HG03060 (cell line): Measurements from ENCODE around the gene RNF145.
"Not testable (repeated sequence)": the region's sequence is repeated elsewhere in the genome, so short reads cannot be mapped to it uniquely, and the experiment has no call there.

Source experiments
- ATAC-seq: cut with Tn5 transposase; IDR thresholded peaks from one replicate; pipeline ENCODE4 v1.9.1; 2021; ENCODE audit warnings: low read depth, moderate number of reproducible peaks; ENCODE audit not compliant: unreplicated experiment

RNF145 gene

DNA sequence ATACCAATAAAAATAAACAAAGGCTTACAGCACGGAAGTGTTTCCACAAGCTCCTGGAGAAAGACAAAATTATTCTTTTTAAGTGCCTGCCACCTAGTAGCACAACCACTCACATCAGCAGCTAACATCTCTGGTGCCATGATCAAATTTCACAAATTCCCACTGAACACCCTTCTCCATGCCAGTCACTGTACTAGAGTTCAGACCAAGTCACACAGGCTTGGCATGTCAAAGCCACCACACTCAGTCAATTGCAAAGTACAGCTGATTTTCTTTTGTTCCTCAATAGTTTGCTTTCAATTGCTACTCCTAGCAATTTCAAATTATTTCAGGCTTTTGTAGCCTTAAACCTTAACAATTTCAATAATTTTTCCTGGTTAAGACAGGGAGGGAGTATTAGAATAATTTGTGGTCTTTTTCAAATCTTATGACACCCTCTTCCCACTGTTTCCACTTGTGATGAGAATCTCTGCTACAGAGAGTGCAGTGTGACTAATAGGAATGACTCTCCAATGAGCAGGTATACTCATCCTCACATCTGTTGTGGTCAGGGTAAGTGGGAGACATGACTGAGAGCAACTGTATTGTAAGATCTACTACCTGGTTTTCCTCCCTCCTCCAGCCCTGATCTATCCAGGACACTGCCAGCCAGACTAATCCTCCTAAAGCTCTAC is 46.2 kb downstream of the RNF145 start:
- ATAC-seq, result no peak

GRCh38 chr5:159161361-159162214 is 47.8 kb downstream of the RNF145 start:
- no peak for ATAC-seq

DNA sequence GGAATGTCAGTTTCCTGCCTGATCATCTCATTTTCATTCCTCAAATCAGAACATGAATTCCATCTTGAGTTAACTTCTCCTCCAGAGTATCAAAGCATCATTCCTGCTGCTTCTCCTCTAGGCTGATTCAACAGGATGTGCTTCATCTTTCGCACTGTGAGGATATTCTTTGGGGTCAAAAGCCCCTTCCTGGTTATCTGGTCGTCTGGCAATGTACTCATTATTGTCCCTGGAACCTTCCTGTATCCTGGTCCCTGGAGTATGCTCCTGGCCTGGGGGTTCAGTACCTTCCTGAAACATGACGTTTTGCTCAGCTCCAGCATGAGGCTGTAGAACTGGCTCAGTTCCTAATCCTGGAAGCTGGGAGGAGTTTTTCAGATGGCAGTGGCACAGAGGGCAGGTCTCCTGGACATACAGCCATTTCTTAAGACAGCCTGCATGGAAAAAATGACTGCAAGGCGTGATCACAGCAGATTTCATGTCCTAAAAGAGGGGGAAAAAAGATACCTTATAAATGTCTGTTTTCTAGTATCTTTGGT is 50.7 kb downstream of the RNF145 start:
- not testable (repeated sequence) for ATAC-seq

DNA sequence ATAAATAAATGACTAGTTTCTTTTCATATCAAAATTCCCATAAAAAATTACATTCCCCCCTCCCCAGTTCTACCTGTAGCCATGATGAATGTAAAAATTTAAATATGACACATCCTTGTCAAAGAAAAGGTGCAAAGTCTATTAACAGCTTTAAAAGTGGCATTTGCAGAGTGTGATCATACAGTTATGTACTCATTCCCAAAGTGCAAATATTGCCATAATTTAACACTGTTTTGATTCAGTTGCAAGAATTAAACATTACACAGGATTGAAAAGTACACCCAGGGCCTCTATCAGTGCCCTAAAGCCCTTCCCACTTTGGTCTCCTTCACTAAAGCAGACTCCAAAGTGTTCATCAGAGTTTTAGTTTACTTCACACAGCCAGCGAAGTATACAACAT is 51.8 kb downstream of the RNF145 start:
- no peak for ATAC-seq

DNA sequence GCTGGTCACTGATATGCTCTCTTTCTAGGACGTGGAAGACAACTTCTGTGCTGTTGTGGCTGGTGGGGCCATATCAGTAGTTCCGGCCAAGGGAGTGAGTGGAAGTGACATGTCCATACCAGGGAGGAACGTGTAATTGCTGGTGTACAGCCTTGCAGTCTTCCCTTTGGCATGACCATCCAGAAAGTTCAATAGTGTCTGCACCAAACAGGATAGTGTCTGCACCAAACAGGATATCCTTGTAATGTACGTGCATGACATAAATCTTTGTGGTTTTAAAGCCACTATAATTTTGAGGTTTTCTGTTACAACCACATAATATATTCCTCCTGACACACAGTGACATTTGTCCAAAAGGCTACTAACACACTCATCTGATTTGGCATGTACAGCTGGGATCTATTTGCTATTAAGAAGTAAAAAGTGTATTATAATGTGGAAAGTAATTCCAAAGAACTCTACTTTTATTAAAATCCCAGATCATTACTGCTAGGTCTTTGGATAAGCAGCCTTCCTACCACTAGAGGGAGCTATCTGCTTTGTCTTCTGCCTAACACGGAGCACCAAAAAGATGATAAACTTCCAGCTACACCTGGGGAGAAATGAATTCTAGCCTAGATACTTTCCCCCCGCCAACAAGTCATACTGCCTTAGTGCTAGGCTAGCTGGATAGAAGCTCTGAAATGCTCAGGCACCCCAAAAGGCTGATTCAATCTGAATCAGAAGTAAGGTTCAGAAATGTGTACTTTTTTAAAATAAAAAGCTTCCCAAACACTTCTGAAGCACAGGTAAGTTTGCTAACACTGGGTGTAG is 52.7 kb downstream of the RNF145 start:
- ATAC-seq, result no peak

- ATAC-seq, result no peak
Observed at GRCh38 chr5:159155960-159156359, 53.4 kb downstream of the RNF145 start.

DNA sequence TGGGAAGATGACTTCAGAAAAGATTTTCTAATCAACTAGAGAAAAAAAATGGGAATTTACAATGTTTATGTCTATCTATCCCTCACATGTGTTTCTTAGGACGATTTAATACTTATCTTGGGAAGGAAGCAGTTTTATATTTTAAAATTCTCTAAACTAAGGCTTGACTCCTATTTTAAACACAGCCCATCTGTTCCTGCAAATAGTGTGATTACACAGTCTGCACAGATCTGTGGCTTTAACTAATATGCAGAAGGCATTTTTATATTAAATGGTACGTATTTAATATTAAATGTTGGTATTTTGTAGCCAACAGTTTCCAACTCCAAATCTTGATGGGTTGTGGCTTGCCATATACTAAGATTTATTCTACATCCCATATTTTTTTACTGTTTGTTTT is 56.5 kb downstream of the RNF145 start:
- ATAC-seq, result no peak

- no peak for ATAC-seq
Observed at GRCh38 chr5:159149085-159149484, 60.3 kb downstream of the RNF145 start.

- no peak for ATAC-seq
Observed at GRCh38 chr5:159147976-159148375, 61.4 kb downstream of the RNF145 start.

GRCh38 chr5:159146839-159147238 is 62.5 kb downstream of the RNF145 start:
- no peak for ATAC-seq

DNA sequence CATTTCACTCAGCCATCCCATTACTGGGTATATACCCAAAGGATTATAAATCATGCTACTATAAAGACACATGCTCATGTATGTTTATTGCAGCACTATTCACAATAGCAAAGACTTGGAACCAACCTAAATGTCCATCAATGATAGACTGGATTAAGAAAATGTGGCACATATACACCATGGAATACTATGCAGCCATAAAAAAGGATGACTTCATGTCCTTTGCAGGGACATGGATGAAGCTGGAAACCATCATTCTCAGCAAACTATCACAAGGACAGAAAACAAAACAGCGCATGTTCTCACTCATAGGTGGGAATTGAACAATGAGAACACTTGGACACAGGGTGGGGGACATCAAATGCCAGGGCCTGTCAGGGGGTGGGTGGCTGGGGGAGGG is 64.2 kb downstream of the RNF145 start:
- not testable (repeated sequence) for ATAC-seq

DNA sequence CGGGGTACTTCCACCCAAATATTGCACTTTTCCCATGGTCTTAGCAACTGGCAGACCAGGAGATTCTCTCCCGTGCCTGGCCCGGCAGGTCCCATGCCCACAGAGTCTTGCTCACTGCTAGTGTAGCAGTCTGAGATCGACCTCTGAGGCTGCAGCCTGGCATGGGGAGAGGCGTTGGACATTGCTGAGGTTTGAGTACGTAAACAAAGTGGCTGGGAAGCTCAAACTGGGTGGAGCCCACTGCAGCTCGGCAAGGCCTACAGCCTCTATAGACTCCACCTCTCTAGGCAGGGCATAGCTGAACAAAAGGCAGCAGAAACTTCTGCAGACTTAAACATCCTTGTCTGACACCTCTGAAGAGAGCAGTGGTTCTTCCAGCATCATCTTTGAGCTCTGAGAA is 69.6 kb downstream of the RNF145 start:
- no peak for ATAC-seq

DNA sequence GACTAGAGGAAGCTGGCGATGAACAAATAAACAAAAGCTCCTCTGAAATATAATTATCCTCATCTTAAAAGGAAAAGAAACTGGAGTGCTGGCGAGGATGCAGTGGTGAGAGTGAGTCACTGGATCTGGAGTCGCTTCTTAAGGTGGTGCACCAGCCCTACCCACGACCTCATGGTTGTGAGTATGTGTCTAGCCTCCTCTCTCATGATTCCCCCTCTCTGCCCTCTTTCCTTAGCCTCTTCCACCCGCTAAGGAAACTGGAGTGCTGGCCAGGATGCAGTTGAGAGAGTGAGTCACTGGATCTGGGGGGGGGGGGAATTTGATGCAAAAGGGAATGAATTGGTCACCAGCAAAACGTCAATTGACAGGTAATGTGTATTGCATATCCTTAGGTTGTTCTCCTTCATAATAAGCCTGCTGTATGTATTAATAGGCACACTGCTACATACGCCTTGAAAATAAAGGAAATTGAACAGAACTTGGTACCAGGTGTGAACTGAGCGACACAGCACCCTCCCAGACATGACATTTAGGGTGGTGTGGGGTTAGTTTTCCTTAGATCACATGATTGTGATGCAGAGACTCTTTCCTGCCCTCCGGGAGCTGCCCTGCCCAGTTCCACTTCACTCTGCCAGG is 73.3 kb downstream of the RNF145 start:
- ATAC-seq, result no peak

DNA sequence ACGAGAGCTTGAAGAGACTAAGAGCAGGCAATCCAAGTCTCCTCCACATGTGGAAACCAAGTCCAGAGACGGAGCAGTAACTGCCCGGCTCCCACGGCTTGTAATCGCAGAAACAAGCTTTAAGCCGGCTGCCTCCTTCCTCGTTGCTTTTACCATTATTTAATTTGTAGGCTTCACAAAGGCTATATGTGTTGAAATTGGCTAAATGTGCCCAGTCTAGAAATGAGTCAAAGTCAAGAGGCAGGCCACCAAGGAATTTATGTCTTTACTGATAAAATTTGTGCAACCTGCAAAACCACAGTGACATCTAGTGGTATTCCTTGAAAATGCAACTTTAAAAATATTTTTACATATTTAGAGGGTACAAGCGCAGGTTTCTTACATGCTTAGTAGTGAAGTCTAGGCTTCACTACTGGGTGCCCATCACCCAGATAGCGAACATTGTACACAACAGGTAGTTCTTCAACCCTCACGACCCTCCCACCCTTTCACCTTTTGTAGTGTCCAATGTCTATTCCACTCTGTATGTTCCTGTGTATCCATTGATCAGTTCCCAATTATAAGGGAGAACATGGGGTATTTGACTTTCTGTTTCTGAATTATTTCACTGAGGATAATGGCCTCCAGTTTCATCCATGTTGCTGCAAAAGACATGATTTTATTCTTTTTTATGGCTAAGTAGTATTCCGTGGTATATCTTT is 76.2 kb downstream of the RNF145 start:
- no peak for ATAC-seq

DNA sequence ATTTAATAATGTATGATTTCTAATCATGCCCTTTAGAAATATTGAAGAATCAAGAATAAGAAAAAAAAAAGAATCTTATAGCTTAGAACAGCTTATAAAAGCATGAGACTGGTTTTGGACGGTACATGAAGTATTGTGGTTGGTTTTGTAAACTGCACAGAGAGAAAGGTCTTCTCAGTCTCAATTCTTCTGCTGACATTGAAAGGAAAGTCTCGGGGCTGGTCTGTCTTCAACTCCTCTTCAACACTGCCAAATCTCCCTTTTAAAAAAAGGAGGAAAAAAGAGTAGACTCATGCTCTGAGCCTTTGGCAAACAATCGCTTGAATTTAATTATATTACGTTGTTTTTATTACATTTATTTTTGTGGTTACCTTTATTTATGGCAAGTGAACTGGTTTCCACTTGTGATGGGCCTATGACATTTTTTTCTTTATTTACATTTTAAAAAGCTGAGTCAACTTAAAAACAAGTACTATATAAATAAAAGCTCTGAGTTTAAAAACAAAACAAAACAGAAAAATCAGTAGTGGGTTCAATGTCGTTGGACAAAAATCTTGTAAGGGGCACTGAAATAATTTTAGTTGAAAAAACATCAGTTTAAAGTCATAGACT is 76.8 kb downstream of the RNF145 start:
- no peak for ATAC-seq

DNA sequence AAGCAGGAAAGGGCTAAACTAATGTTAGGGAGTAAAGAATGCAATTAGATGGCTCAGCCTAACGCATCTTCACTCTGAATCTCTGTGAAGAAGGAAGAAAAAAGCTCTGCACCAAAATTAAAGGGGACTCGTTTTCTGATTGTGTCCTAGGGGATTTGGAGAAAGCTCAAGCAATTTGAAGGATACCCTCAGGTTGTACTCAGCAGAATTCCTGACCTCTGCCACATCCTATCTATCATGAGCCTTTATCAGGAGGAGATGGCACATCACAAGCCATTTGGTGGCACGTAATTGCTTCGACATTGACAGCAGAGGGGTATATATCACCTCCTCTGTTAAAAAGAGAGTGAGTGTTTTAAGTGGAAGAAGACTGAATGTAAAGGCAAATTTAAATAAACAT is 77.4 kb downstream of the RNF145 start:
- ATAC-seq, result no peak

GRCh38 chr5:159130871-159131270 is 78.5 kb downstream of the RNF145 start:
- no peak for ATAC-seq

DNA sequence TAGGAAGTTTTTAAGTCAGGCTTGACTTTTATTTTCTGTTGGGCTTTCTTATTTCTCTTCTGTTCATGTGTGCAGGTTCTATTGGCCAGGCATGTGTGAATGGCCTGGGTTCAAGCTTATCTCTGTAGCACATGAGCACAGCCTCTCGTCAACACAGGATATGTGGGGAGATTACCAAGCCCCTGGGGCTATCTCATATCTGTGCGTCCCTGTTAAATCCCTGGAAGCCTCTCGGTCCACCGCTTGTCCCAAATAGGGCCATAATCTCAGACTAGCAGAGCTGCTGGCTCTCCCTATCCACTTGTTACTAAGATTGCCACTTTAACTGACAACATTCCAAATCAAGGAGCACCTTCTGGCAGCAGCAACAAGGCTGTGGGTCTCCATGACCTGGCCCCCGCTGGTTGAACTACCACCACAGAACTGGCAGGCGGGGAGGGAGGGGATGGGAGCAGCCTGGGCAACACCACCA is 81.2 kb downstream of the RNF145 start:
- ATAC-seq, result no peak

DNA sequence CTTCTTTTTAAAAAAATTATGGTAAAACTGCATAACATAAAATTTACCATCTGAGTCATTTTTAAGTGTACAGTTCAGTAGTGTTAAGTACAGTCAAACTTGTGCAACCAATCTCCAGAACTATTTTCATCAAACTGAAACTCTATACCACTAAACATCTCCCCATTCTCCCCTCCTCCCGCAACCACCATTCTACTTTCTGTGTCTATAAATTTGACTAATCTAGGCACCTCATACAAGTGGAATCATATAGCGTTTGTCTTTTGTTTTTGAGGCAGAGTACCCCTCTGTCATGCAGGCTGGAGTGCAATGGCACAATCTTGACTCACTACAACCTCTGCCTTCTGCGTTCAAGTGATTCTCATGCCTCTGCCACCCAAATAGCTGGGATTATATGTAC is 85.7 kb downstream of the RNF145 start:
- ATAC-seq, result no peak
